Fibroblast of peridontal ligament (primary cell): Measurements from ENCODE around the gene NRROS.
"Not testable (repeated sequence)": the region's sequence is repeated elsewhere in the genome, so short reads cannot be mapped to it uniquely, and the experiment has no call there.

Experiments used
- DNase-seq: peaks from one replicate; pipeline ENCODE4 v3.0.0-alpha.2; 2010; ENCODE audit errors: extremely low read depth

The NRROS gene

GRCh38 chr3:196624907-196625306, 14.6 kb upstream of the NRROS start:
- DNase-seq: no peak

GRCh38 chr3:196625331-196625730, 14.2 kb upstream of the NRROS start:
- no peak for DNase-seq

GRCh38 chr3:196627918-196628231, 11.6 kb upstream of the NRROS start:
- DNase-seq: no peak

- no peak for DNase-seq
Measured at GRCh38 chr3:196629228-196629627, 10.3 kb upstream of the NRROS start.

- no peak for DNase-seq
Measured at GRCh38 chr3:196631682-196632045, 7.8 kb upstream of the NRROS start.

- peak; percentile 49 for DNase-seq
Measured at GRCh38 chr3:196632046-196632751, 7.3 kb upstream of the NRROS start.

GRCh38 chr3:196633555-196634151, 5.8 kb upstream of the NRROS start:
- DNase-seq: no peak

- no peak for DNase-seq
Measured at GRCh38 chr3:196634224-196634623, 5.3 kb upstream of the NRROS start.

GRCh38 chr3:196634829-196635228, 4.7 kb upstream of the NRROS start:
- no peak for DNase-seq

GRCh38 chr3:196636369-196637349, 2.8 kb upstream of the NRROS start:
- DNase-seq: no peak

GRCh38 chr3:196637941-196638340, 1.6 kb upstream of the NRROS start:
- DNase-seq: not testable (repeated sequence)

- DNase-seq: no peak
Measured at GRCh38 chr3:196638861-196639482, 522 bp upstream of the NRROS start.

GRCh38 chr3:196640297-196641018, 964 bp downstream of the NRROS start:
- no peak for DNase-seq

GRCh38 chr3:196641333-196642054, 2.0 kb downstream of the NRROS start:
- no peak for DNase-seq

GRCh38 chr3:196642434-196642833, 2.9 kb downstream of the NRROS start:
- DNase-seq: no peak

GRCh38 chr3:196643201-196643749, 3.8 kb downstream of the NRROS start:
- DNase-seq: no peak

- no peak for DNase-seq
Measured at GRCh38 chr3:196643761-196644160, 4.3 kb downstream of the NRROS start.

- DNase-seq: no peak
Measured at GRCh38 chr3:196645096-196645495, 5.6 kb downstream of the NRROS start.

- DNase-seq: no peak
Measured at GRCh38 chr3:196645897-196646665, 6.6 kb downstream of the NRROS start.
